ENCODE results near the gene TRMT10B.

DNA sequence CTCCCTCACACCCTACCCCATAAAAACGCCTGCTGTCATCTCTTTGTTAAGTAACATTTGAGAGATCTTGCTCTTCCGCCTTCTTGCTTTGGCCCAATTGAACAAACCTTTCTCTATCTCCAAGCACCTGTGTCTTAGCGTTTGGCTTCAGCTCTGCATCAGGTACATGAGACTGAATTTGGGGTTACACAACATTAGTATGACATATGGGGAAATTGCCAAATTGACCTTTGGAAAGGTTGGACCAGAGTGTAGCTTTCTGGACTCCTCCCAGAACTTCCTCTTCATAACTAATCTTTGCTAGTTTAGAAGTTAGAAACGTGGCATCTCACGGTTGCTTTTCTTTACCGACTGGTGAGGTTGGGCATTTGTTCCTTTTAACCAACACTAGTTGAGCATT, 34.7 kb downstream of the TRMT10B start:
- TF ChIP-seq SUZ12 (IDR thresholded peaks at IDR 0.05) (no peak), TARDBP (IDR thresholded peaks at IDR 0.05) (no peak)

Measured in HEK293T (cell line).